GM21367 (cell line): Measurements from ENCODE around the gene LMLN.
"Not testable (repeated sequence)": the region's sequence is repeated elsewhere in the genome, so short reads cannot be mapped to it uniquely, and the experiment has no call there.

Source experiments
- ATAC-seq: cut with Tn5 transposase; IDR thresholded peaks from one replicate; pipeline ENCODE4 v1.9.1; 2021; ENCODE audit not compliant: unreplicated experiment

LMLN gene

DNA sequence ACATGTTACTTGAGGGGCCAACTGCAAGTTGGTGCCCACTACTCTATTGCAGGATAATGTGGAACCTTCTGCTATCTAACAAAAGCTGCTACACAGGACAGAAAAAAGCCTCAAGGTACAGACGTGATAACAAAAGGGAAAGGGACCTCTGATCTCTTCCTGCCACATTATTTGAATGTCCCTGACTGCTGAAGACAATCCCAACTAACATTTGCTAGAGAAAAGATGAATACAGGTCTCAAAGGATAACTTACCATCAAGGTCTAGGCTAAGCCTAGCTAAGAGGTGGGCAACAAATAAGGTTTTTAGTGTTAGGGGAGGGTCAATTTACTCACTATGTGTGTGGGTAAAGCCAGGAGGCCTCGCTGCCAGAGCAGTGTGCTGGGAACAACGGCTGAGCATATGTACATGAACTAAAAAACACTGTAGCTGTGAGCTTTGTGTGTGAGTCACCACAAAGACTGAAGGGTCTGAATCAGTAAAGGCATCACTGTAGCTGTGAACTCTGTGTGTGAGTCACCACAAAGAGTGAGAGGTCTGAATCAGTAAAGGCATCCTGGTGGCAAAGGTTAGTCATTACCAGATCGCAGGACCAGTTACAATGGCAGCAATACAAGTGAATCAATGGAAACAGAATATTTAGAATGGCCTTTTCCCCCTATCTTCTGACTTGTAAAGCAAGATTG, 111.7 kb downstream of the LMLN start:
- ATAC-seq: no peak

DNA sequence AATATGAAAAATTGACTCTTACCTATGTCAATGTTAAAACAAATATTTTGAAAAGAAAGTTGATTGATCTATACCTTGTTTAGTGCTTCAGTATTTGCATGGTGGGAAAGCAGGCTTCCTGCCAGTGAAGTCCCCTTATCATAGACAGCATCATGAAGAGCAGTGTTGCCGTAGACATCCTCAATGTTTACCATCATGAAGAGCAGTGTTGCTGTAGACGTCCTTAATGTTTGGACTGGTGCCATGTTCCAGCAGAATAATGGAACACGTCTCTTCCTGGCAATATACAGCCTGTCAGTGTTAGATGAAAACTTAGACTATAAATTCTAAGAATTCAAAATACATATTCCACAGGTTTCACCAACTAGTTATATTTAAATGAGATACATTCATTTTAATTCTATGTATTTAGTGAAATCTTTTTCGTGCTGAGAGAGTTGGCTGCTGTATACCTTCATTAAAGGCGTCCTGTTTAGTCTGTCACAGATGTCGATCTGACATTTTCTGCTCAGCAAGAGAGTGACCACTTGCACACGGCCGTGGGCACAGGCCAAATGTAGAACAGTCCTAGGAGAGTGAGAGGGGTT, 116.8 kb downstream of the LMLN start:
- ATAC-seq: no peak

DNA sequence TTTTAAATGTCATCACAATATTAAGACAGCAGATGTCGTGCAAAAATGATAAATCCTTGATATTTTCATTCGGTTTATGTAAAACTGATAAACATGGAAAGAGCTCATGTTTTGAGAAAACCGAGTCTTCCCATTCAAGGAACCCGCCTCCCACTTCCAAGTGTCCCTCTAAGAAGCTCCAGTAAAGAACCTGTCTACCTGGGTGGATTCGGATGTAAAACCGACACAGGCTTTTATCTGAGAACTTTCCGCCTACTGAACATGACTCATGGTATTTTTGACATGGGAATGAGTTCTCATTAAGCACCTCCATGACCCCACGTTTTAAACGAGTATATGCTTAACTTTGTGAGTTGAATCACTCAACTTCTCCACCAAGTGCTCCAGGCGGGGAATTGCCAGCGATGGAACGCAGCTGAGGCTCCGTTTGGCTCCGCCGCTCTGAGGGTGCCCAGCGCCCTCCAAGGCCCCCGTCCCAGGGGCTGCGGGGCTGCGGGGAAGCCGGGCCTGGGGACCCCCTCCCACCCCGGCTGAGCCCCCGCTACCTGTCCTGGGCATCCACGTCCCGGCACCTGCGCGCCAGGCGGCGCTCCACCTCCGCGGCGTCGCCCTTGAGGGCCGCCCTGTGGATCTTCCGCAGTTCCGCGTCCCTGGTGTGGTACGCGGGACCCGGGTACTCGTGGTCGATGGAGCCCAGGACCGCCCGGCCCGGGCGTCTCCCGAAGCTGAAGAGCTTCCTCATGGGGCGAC, 119.9 kb downstream of the LMLN start:
- ATAC-seq: peak; percentile 27

DNA sequence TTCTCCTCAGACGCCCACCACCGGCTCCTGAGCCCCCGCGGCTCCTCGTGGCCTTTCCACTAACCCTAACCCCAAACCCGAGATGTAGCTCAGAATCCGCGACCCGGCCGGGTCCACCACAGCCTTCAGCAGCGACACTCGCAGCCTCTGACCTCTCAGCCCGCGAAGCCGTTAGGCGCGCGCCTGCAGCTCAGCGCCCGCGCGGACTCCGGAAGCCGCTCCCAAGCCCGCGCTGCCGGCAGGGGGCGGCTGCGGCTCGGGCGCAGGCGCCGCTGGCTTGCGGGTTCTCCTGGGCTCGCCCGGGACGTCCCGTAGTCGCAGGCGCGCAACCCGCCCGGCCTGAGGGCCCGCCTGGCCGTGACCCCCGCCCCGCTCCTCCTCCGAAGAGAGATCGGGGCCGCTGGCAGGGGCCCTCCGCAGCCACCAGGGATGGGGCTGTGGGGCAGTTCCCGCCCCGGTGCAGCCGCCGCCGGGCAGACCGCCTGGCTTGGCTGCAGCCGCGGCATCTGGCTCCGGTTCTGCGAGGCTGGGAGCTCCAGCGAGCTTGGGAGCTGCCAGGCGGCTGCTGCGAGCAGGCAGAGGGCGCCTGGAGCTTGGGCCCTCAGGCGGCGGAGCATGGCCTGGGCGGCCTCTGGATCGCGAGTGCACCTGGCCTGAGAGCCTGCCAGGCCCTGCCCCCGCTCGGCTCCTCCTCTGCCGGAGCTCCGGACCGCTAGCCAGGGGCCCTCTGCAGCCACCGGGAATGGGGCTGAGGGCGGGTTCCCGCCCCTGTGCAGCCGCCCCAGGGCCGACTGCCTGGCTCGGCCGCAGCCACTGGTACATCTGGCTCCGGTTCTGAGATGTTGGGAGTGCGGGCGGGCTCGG, 120.7 kb downstream of the LMLN start:
- ATAC-seq: peak; percentile 73

DNA sequence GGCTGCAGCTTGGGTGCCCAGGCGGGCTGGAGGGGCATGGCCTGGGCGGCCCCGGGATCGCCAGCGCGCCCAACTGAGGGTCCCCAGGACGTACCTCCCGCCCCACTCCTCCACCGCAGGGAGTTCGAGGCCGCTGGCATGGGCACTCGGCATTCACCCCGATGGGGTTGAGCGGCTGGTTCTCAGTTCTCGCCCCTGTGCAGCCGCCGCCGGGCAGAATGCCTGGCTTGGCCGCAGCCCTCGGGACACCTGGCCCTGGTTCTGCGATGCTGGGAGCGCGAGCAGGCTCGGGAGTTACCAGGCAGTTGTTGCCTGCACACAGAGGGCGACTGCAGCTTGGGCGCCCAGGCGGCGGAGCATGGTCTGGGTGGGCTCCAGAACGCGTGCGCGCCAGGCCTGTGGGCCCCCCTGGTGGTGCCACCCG, 121.4 kb downstream of the LMLN start:
- ATAC-seq: no peak

DNA sequence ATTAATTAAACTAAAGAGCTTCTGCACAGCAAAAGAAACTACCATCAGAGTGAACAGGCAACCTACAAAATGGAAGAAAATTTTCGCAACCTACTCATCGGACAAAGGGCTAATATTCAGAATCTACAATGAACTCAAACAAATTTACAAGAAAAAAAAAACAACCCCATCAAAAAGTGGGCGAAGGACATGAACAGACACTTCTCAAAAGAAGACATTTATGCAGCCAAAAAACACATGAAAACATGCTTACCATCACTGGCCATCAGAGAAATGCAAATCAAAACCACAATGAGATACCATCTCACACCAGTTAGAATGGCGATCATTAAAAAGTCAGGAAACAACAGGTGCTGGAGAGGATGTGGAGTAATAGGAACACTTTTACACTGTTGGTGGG, 122.2 kb downstream of the LMLN start:
- not testable (repeated sequence) for ATAC-seq

DNA sequence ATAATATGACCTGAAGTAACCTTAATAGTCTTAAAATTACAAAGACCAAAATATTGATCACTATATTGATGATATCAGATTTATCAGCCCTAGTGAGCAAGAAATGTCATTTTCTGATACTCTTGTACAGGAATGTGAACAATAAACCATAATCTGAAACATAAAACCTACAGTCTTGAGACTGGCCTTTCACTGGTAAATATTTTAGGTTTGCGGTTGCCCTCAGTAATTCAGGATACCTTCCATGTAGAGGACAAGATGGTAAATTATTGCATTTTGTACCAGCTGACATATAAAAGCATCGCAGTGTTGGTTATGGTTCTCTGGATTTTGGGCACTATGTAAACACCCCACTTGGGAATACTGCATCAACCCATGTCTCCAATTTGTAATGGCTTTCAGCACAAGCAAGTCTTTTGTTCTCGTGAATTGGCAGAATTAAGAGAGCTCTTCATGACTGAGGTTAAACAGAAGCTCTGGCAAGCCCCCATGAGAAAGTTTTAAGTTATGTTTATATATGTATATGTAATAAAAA, 128.5 kb downstream of the LMLN start:
- no peak for ATAC-seq

DNA sequence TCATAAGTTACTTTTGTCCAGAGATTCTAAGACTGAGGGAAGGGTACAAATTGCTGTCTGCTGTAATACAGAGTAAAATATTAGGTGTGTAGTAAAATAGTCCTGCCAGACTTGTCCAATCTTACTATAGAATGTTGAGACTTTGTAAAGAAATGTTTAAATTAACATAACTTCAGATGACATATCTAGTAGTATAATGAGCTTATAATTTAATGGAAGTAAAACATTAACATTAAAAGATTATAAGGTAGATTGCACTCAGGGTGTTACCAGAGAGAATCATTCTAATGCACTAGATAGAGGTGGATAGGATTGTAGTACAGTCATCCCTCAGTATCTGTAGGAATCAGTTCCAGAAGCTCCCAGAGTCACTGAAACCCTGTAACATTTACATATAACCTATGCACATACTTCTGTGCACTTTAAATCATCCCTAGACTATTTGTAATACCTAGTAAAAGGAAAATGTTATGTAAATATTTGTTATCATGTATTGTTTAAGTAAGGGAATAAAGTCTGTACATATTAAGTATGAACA, 130.8 kb downstream of the LMLN start:
- ATAC-seq: no peak

DNA sequence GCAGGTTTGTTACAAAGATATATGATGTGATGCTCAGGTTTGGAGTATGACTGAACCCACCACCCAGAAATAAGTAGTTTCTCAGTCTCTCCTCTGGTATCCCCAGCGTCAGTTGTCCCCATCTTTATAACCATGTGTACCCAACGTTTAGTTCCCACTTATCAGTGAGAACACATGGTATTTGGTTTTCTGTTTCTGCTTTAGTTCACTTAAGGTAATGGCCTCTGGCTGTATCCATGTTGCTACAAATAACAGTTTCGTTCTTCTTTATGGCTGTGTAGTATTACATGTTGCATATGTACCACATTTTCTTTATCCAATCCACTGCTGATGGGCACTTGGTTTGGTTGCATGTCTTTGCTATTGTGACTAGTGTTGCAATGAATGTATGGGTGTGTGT, 132.3 kb downstream of the LMLN start:
- ATAC-seq: no peak

DNA sequence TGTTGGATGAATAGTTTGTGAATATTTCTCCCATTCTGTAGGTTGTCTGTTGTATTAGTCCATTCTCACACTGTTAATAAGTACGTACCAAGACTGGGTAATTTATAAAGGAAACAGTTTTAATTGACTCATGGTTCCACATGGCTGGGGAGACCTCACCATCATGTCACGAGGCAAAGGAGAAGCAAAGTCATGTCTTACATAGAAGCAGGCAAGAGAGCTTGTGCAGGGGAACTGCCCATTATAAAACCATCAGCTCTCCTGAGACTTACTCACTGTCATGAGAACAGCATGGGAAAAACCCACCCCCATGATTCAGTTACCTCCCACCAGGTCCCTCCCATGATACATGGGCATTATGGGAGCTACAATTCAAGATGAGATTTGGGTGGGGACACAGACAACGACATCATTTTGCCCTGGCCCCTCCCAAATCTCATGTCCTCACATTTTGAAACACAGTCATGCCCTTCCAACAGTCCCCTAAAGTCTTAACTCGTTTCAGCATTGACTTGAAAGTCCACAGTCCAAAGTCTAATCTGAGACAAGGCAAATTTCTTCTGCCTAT, 133.2 kb downstream of the LMLN start:
- no peak for ATAC-seq
